ENCODE data around the gene SEC31A. TPM values are rescaled to one million over a fixed set of nuclear protein-coding genes. Genes with fewer than 3 reads are reported as not detected.

SEC31A gene
- total RNA-seq, 1 donor from 2014 or later: 360 TPM

DNA sequence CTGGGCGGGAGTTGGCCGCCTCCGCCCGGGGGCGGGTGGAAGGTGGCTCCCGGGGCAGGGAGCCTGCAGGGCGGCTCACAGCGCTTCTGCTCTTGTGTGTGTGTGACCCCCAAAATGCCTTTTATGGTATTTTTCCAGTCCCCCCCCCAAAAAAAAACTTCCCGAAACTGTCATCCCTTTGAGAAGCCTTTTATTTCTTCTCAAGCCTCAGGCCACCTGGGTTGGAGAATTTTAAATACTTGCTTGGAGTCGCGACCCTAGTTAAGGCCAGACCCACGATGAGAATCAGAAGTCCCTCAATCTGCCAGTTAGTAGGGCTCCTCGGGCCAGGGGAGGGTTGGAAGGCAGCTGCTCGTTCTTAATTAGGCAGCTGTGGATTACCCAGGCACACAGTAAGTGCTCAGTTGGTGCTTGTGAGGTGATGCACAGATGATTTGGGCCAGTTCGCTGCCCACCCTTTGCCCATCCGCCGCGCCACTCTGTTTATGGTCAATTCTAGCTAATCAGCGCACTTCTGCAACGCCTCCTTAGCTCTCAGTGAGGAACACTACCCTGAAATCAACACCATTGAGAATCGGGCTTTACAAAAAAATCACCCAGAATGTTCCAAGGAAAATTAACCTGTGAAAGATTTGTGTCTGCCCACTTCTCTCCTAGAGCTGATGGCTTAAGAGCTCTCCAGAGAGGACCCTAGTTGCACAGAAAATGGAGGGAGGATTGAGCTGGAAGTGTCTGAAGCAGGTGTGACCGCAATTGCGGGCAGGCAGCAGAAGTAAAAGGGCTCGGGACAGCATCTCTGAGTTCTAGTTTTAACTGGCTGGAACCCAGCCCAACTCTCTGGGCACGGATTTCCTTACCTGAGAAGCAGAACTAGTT, 91.7 kb downstream of the SEC31A start:
- TF ChIP-seq, protein P1, sequence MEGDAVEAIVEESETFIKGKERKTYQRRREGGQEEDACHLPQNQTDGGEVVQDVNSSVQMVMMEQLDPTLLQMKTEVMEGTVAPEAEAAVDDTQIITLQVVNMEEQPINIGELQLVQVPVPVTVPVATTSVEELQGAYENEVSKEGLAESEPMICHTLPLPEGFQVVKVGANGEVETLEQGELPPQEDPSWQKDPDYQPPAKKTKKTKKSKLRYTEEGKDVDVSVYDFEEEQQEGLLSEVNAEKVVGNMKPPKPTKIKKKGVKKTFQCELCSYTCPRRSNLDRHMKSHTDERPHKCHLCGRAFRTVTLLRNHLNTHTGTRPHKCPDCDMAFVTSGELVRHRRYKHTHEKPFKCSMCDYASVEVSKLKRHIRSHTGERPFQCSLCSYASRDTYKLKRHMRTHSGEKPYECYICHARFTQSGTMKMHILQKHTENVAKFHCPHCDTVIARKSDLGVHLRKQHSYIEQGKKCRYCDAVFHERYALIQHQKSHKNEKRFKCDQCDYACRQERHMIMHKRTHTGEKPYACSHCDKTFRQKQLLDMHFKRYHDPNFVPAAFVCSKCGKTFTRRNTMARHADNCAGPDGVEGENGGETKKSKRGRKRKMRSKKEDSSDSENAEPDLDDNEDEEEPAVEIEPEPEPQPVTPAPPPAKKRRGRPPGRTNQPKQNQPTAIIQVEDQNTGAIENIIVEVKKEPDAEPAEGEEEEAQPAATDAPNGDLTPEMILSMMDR (IDR thresholded peaks at IDR 0.05): no peak
- Mint-ChIP-seq H3K27ac (ENCODE audit: unreplicated experiment) (peak overlapping the region; percentile 47), H3K4me1 (ENCODE audit: unreplicated experiment) (peaks cover 25% of the 10 kb centered on the region), H3K9me3 (ENCODE audit: unreplicated experiment) (no peaks in the 10 kb centered on the region), H3K4me3 (ENCODE audit: unreplicated experiment) (peak overlapping the region; percentile 85), H3K36me3 (ENCODE audit: unreplicated experiment) (no peaks in the 10 kb centered on the region), H3K27me3 (ENCODE audit: unreplicated experiment) (peaks cover 7% of the 10 kb centered on the region)
- no peak for DNase-seq (ENCODE audit: extremely low spot score, unreplicated experiment)

DNA sequence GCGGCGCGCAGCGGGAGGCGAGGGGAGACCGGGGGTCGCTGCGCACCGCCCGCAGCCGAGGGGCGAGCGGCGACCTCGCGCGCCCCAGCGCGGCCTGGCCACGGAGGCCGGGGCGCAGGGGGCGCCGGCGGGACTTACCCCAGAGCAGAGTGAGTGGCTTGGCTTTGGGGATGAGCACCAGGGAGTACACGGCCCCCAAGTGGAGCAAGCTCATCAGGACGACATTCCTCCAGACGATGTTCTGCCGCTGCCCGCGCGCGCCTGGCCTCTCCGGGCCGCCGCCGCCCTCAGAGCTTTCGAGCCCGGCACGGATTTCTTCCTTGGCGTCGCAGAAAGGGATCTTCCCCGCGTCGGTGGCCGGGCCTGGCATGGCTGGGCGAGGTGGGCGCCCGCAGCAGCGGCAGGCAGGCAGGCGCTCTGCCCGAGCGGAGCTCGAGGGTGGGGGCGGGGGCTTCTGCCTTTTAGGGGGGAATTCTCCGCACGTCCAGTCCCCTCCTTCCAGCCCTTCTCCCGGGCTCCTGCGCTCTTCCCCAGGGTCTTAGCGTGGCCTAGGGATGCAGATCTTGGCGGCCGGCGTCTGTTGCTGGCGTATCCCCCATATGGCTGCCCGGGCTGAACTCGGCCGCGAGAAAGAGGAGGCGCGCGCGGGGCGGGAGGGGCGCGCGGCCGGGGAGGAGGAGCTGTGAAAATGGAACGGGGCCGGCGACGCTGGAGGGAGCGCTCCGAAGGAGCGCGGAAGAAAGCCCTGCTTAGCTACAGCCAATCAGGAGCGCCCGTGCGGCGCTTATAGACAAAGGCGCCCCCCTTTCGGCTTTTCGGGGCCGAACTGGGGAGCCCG, 92.6 kb downstream of the SEC31A start, which contains the start of gene SCD5:
Gene SCD5, minus strand, starts transcription at position 629 of the 838 bp plus-strand sequence. Its CDS starts 259 bp downstream, at position 370.
- DNase-seq (ENCODE audit: extremely low spot score, unreplicated experiment): peak; percentile 87
- peaks cover 7% of the 10 kb centered on the region for H3K27me3 Mint-ChIP-seq (ENCODE audit: unreplicated experiment)
- peak within 1 kb of the TSS; percentile 85 for H3K4me3 Mint-ChIP-seq (ENCODE audit: unreplicated experiment)
- H3K27ac Mint-ChIP-seq (ENCODE audit: unreplicated experiment): peak within 1 kb of the TSS; percentile 64
- no peaks in the 10 kb centered on the region for H3K9me3 Mint-ChIP-seq (ENCODE audit: unreplicated experiment)
- no peaks in the 10 kb centered on the region for H3K36me3 Mint-ChIP-seq (ENCODE audit: unreplicated experiment)
- peaks cover 25% of the 10 kb centered on the region for H3K4me1 Mint-ChIP-seq (ENCODE audit: unreplicated experiment)
- TF ChIP-seq, protein P1 (IDR thresholded peaks at IDR 0.05): no peak

DNA sequence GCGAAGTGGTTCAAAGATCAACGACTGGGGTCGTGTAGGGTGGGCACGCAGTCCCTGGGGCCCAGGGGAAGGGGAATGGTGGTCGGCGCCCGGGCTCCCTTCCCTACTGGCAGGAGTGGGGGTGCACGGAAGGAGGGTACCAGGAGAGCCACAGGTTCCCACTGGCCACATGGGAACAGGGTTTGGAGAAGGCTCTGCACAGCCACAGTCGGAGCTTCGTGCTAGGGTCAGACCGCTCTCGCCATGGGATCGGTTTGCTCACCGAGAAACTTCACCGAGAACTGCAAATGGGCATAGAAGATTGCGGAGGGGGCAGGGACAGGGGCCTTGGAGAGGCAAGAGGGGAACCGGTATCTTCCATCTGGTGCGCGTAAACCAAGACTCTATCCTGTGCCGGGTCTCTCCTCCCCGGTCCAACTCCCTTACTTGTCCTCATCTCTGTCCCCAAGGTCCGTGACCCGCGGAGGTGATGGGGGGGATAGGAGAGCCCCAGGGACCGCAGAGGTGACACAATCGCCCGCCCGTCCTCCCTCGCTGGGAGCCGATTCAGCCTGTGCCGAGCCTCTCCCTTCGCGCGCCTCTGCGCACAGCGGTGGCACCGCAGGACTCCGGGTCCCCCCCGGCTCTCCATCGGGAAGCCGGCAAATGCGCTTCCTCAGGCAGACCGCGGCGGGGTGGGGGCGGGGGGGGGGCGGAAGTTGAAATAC, 93.4 kb downstream of the SEC31A start:
- TF ChIP-seq, protein P1 (IDR thresholded peaks at IDR 0.05): no peak
- Mint-ChIP-seq H3K27ac (ENCODE audit: unreplicated experiment) (peak overlapping the region; percentile 4), H3K36me3 (ENCODE audit: unreplicated experiment) (no peaks in the 10 kb centered on the region), H3K4me3 (ENCODE audit: unreplicated experiment) (peak overlapping the region; percentile 82), H3K4me1 (ENCODE audit: unreplicated experiment) (peaks cover 30% of the 10 kb centered on the region), H3K9me3 (ENCODE audit: unreplicated experiment) (no peaks in the 10 kb centered on the region), H3K27me3 (ENCODE audit: unreplicated experiment) (peaks cover 4% of the 10 kb centered on the region)
- no peak for DNase-seq (ENCODE audit: extremely low spot score, unreplicated experiment)

DNA sequence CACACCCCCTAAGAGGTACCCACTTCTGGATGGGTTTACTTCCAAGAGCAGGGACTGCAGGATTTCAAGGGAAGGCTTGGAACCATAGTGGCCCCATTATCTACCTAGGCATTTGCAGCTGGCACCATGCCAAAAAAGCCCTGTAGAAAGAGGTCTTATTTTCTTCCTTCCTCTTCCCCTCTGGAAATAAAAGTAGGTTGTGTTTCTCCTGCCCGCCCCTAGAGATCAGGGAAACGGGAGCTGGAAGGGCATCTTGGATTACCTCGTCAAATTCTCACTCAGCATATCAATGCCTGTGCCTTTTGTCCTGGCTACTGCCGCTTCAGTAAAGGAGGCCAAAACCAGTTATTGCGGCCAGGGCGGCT, 93.9 kb downstream of the SEC31A start:
- Mint-ChIP-seq H3K9me3 (ENCODE audit: unreplicated experiment) (no peaks in the 10 kb centered on the region), H3K4me3 (ENCODE audit: unreplicated experiment) (peak overlapping the region; percentile 82), H3K36me3 (ENCODE audit: unreplicated experiment) (no peaks in the 10 kb centered on the region), H3K4me1 (ENCODE audit: unreplicated experiment) (peaks cover 30% of the 10 kb centered on the region), H3K27ac (ENCODE audit: unreplicated experiment) (no peak overlapping the region), H3K27me3 (ENCODE audit: unreplicated experiment) (peaks cover under 1% of the 10 kb centered on the region)
- TF ChIP-seq, protein P1 (IDR thresholded peaks at IDR 0.05): no peak
- no peak for DNase-seq (ENCODE audit: extremely low spot score, unreplicated experiment)

All from osteocyte (in vitro differentiated cells).